ENCODE results near the gene PLD5. TPM values are rescaled to one million over a fixed set of nuclear protein-coding genes. Genes with fewer than 3 reads are reported as not detected.

Gene PLD5
- total RNA-seq, 1 donor from 2014 or later: 1.0 TPM

- no peaks in the 10 kb centered on the region for H3K4me1 Mint-ChIP-seq (ENCODE audit: low read depth)
- no peaks in the 10 kb centered on the region for H3K9me3 Mint-ChIP-seq (ENCODE audit: low read depth)
- H3K27me3 Mint-ChIP-seq: no peaks in the 10 kb centered on the region
- H3K4me3 Mint-ChIP-seq (ENCODE audit: low read depth): no peak overlapping the region
- H3K27ac Mint-ChIP-seq: no peak overlapping the region
- no peak for DNase-seq (ENCODE audit: low spot score, unreplicated experiment)
- H3K36me3 Mint-ChIP-seq (ENCODE audit: insufficient read depth): no peaks in the 10 kb centered on the region
- TF ChIP-seq CTCF (IDR thresholded peaks at IDR 0.05; ENCODE audit: unreplicated experiment): no peak
These were observed 83.7 kb downstream of the PLD5 start for GRCh38 chr1:242440757-242441156.

GRCh38 chr1:242435200-242435599 lies 89.3 kb downstream of the PLD5 start:
- no peaks in the 10 kb centered on the region for H3K27me3 Mint-ChIP-seq
- no peak for DNase-seq (ENCODE audit: low spot score, unreplicated experiment)
- H3K4me1 Mint-ChIP-seq (ENCODE audit: low read depth): no peaks in the 10 kb centered on the region
- no peaks in the 10 kb centered on the region for H3K9me3 Mint-ChIP-seq (ENCODE audit: low read depth)
- no peak overlapping the region for H3K27ac Mint-ChIP-seq
- no peaks in the 10 kb centered on the region for H3K36me3 Mint-ChIP-seq (ENCODE audit: insufficient read depth)
- H3K4me3 Mint-ChIP-seq (ENCODE audit: low read depth): no peak overlapping the region
- no peak for TF ChIP-seq CTCF (IDR thresholded peaks at IDR 0.05; ENCODE audit: unreplicated experiment)

- Mint-ChIP-seq H3K4me3 (ENCODE audit: low read depth) (no peak overlapping the region), H3K27me3 (no peaks in the 10 kb centered on the region), H3K36me3 (ENCODE audit: insufficient read depth) (no peaks in the 10 kb centered on the region), H3K9me3 (ENCODE audit: low read depth) (no peaks in the 10 kb centered on the region), H3K27ac (no peak overlapping the region), H3K4me1 (ENCODE audit: low read depth) (peaks cover 2% of the 10 kb centered on the region)
- no peak for DNase-seq (ENCODE audit: low spot score, unreplicated experiment)
- TF ChIP-seq CTCF (IDR thresholded peaks at IDR 0.05; ENCODE audit: unreplicated experiment): no peak
These were observed 91.9 kb downstream of the PLD5 start for GRCh38 chr1:242432491-242433095.

GRCh38 chr1:242431786-242432185 lies 92.7 kb downstream of the PLD5 start:
- Mint-ChIP-seq H3K27me3 (no peaks in the 10 kb centered on the region), H3K9me3 (ENCODE audit: low read depth) (no peaks in the 10 kb centered on the region), H3K36me3 (ENCODE audit: insufficient read depth) (no peaks in the 10 kb centered on the region), H3K4me3 (ENCODE audit: low read depth) (no peak overlapping the region), H3K27ac (no peak overlapping the region), H3K4me1 (ENCODE audit: low read depth) (peaks cover 2% of the 10 kb centered on the region)
- no peak for TF ChIP-seq CTCF (IDR thresholded peaks at IDR 0.05; ENCODE audit: unreplicated experiment)
- no peak for DNase-seq (ENCODE audit: low spot score, unreplicated experiment)

GRCh38 chr1:242430956-242431355 lies 93.5 kb downstream of the PLD5 start:
- Mint-ChIP-seq H3K27me3 (no peaks in the 10 kb centered on the region), H3K36me3 (ENCODE audit: insufficient read depth) (no peaks in the 10 kb centered on the region), H3K27ac (no peak overlapping the region), H3K4me1 (ENCODE audit: low read depth) (peaks cover 2% of the 10 kb centered on the region), H3K4me3 (ENCODE audit: low read depth) (no peak overlapping the region), H3K9me3 (ENCODE audit: low read depth) (no peaks in the 10 kb centered on the region)
- no peak for DNase-seq (ENCODE audit: low spot score, unreplicated experiment)
- TF ChIP-seq CTCF (IDR thresholded peaks at IDR 0.05; ENCODE audit: unreplicated experiment): no peak

Data from progenitor cell of endocrine pancreas (in vitro differentiated cells).